Gastrocnemius medialis (tissue), 4 donors: ENCODE measurements around the gene PPEF1. TPM values are rescaled to one million over a fixed set of nuclear protein-coding genes. Genes with fewer than 3 reads are reported as not detected.
A peak's percentile ranks its signal among the peaks of the same experiment; 100 is the strongest.

Experiments
- ATAC-seq, 2 donors: fragments of 150-250 bp; one replicate each; pipeline ENCODE4 v1.9.1; 2016
- DNase-seq, 2 donors: peaks; one replicate each; pipeline ENCODE4 v3.0.0-alpha.2; 2019
- H3K27ac ChIP-seq, 4 donors: fragments of 200-600 bp; sonication (generic); 1 replicate in 1 of 4; 2 replicates in 3 of 4; pipeline ENCODE4 v1.5.1; 2016 to 2018; ENCODE audit warnings: mild to moderate bottlenecking in 2 of 4, moderate library complexity in 1 of 4
- H3K27me3 ChIP-seq, 3 donors: fragments of 200-600 bp; sonication (generic) in 2 of 3; 1 replicate in 1 of 3; 2 replicates in 2 of 3; pipeline versions ENCODE4 v1.5.1 to v1.6.0; 2016 to 2019; ENCODE audit warnings: mild to moderate bottlenecking in 1 of 3, moderate library complexity in 1 of 3
- H3K36me3 ChIP-seq, 2 donors: fragments of 200-600 bp; sonication (generic) in 1 of 2; one replicate each; pipeline ENCODE4 v1.5.1; 2017 to 2018
- H3K4me1 ChIP-seq, 2 donors: fragments of 200-600 bp; sonication (generic) in 1 of 2; one replicate each; pipeline ENCODE4 v1.5.1; 2016 to 2017; ENCODE audit warnings: mild to moderate bottlenecking in 2 of 2
- H3K4me3 ChIP-seq, 4 donors: fragments of 200-600 bp; sonication (generic) in 3 of 4; 1 replicate in 1 of 4; 2 replicates in 3 of 4; pipeline ENCODE4 v1.5.1; 2016 to 2019; ENCODE audit warnings: mild to moderate bottlenecking in 2 of 4
- H3K9me3 ChIP-seq, 3 donors: fragments of 200-600 bp; sonication (generic) in 2 of 3; 1 replicate in 1 of 3; 2 replicates in 2 of 3; pipeline ENCODE4 v1.5.1; 2016 to 2019
- CTCF ChIP-seq, 5 experiments: fragments of 450-650 bp in 3 of 5; fragments of 200-600 bp in 2 of 5; sonication (generic) in 2 of 5; IDR thresholded peaks in 4 of 5; conservative IDR thresholded peaks in 1 of 5; 1 replicate in 4 of 5; 2 replicates in 1 of 5; pipeline ENCODE4 v1.5.1; 2016 to 2019; ENCODE audit warnings: antibody characterized with exemption in 5 of 5, mild to moderate bottlenecking in 3 of 5, moderate library complexity in 3 of 5
- POLR2A ChIP-seq, 2 donors: fragments of 450-650 bp; IDR thresholded peaks; one replicate each; pipeline ENCODE4 v1.6.1; 2017; ENCODE audit warnings: antibody characterized with exemption in 2 of 2, mild to moderate bottlenecking in 2 of 2, moderate library complexity in 2 of 2
- in situ Hi-C, 4 donors: fragments of 200-750 bp; cut with MboI; loops; one replicate each; pipeline versions ENCODE4 v1.15.0 to v1.8.0; 2017; ENCODE audit warnings: low sequenced_read_pairs in 4 of 4
- intact Hi-C: fragments of 100-400 bp; cut with DNase I; formaldehyde crosslinking; loops from one replicate; pipeline ENCODE4 v1.15.1; 2023; ENCODE audit warnings: low total_unique reads
- total RNA-seq, 4 donors: library from RNA; depleted of rRNA; stranded (reverse); fragments of >200 nt; gene quantifications; one replicate each; pipeline versions ENCODE4 v1.1.0 to v1.2.3, GENCODE V29; 2016

The PPEF1 gene
- total RNA-seq, 4 donors from 2014 or later: 1.8 TPM; not detected in 3

- ATAC-seq (no peak), DNase-seq (no peak)
- Histone ChIP-seq H3K9me3 (no peaks in the 10 kb centered on the region), H3K27me3 (no peaks in the 10 kb centered on the region), H3K4me3 (no peak overlapping the region), H3K36me3 (no peaks in the 10 kb centered on the region), H3K4me1 (no peaks in the 10 kb centered on the region), H3K27ac (no peak overlapping the region)
- TF ChIP-seq CTCF (IDR thresholded peaks at IDR 0.05 in 4 of 5, conservative IDR thresholded peaks at IDR 0.05 in 1 of 5): no peak
- no peak for TF ChIP-seq POLR2A (IDR thresholded peaks at IDR 0.05)
- in situ Hi-C loops: loop anchor here in 1 of 4 donors (25.0 kb wide), 1 partner anchor 94 kb away; no protein-coding TSS in a partner anchor
- intact Hi-C loops: no loop called here
Observed at GRCh38 chrX:18856645-18856997, 149.2 kb downstream of the PPEF1 start.

GRCh38 chrX:18861511-18861910, 154.1 kb downstream of the PPEF1 start:
- DNase-seq (no peak), ATAC-seq (no peak)
- Histone ChIP-seq H3K4me1 (no peaks in the 10 kb centered on the region), H3K4me3 (no peak overlapping the region), H3K36me3 (no peaks in the 10 kb centered on the region), H3K9me3 (no peaks in the 10 kb centered on the region), H3K27ac (no peak overlapping the region), H3K27me3 (no peaks in the 10 kb centered on the region)
- intact Hi-C loops (no loop called here), in situ Hi-C loops (loop anchor here in 1 of 4 donors (25.0 kb wide), 1 partner anchor 99 kb away; no protein-coding TSS in a partner anchor)
- TF ChIP-seq POLR2A (IDR thresholded peaks at IDR 0.05) (no peak), CTCF (IDR thresholded peaks at IDR 0.05 in 4 of 5, conservative IDR thresholded peaks at IDR 0.05 in 1 of 5) (no peak)

GRCh38 chrX:18864390-18864920, 157.0 kb downstream of the PPEF1 start:
- TF ChIP-seq CTCF (IDR thresholded peaks at IDR 0.05 in 4 of 5, conservative IDR thresholded peaks at IDR 0.05 in 1 of 5): no peak
- TF ChIP-seq POLR2A (IDR thresholded peaks at IDR 0.05): no peak
- Histone ChIP-seq H3K36me3 (no peaks in the 10 kb centered on the region), H3K4me1 (no peaks in the 10 kb centered on the region), H3K4me3 (no peak overlapping the region), H3K27me3 (no peaks in the 10 kb centered on the region), H3K9me3 (no peaks in the 10 kb centered on the region), H3K27ac (no peak overlapping the region)
- ATAC-seq (no peak), DNase-seq (no peak)
- in situ Hi-C loops (loop anchor here in 1 of 4 donors (25.0 kb wide), 1 partner anchor 102 kb away; no protein-coding TSS in a partner anchor), intact Hi-C loops (no loop called here)

GRCh38 chrX:18871161-18871890, 163.9 kb downstream of the PPEF1 start:
- DNase-seq (no peak), ATAC-seq (no peak)
- Histone ChIP-seq H3K4me3 (no peak overlapping the region), H3K4me1 (peaks cover 15 to 17% of the 10 kb centered on the region in 2 donors), H3K27me3 (no peaks in the 10 kb centered on the region), H3K9me3 (no peaks in the 10 kb centered on the region), H3K27ac (peak overlapping the region in 1 of 4 donors; percentile 47), H3K36me3 (no peaks in the 10 kb centered on the region)
- in situ Hi-C loops (loop anchor here in 1 of 4 donors (25.0 kb wide), 1 partner anchor 109 kb away; no protein-coding TSS in a partner anchor), intact Hi-C loops (loop anchor here (5.0 kb wide), 1 partner anchor 39 kb away; no protein-coding TSS in a partner anchor)
- TF ChIP-seq CTCF (IDR thresholded peaks at IDR 0.05 in 4 of 5, conservative IDR thresholded peaks at IDR 0.05 in 1 of 5): no peak
- no peak for TF ChIP-seq POLR2A (IDR thresholded peaks at IDR 0.05)
